Activated T-helper 2 cell treated with anti-CD3 and anti-CD28 coated beads, Interferon-gamma antibody, Interleukin-2, Interleukin-4, amounts not matched to agents 10 μg/mL and 5 μg/mL and 100 μg/mL, durations not matched to agents 14 hours and 24 hours and 36 hours (primary cell): Measurements from ENCODE around the gene DBET. TPM values are rescaled to one million over a fixed set of nuclear protein-coding genes. Genes with fewer than 3 reads are reported as not detected.
"Not testable (repeated sequence)": the region's sequence is repeated elsewhere in the genome, so short reads cannot be mapped to it uniquely, and the experiment has no call there.

ENCODE experiments used
- DNase-seq: peaks from one replicate; pipeline ENCODE4 v3.0.0; 2021; ENCODE audit warnings: low spot score
- H3K27ac Mint-ChIP-seq: one replicate; pipeline ENCODE4 v1.8.0; 2021; ENCODE audit warnings: mixed read lengths
- H3K27me3 Mint-ChIP-seq: one replicate; pipeline ENCODE4 v1.8.0; 2021; ENCODE audit warnings: low read depth, mixed read lengths
- H3K36me3 Mint-ChIP-seq: one replicate; pipeline ENCODE4 v1.8.0; 2021; ENCODE audit warnings: low read depth, mixed read lengths
- H3K4me1 Mint-ChIP-seq: one replicate; pipeline ENCODE4 v1.8.0; 2021; ENCODE audit warnings: low read depth, mixed read lengths
- H3K4me3 Mint-ChIP-seq: one replicate; pipeline ENCODE4 v1.8.0; 2021; ENCODE audit warnings: low read depth, mild to moderate bottlenecking, moderate library complexity, mixed read lengths
- H3K9me3 Mint-ChIP-seq: one replicate; pipeline ENCODE4 v1.8.0; 2021; ENCODE audit warnings: mixed read lengths
- intact Hi-C: fragments of 100-400 bp; cut with micrococcal nuclease; formaldehyde crosslinking; loops from one replicate; pipeline ENCODE4 v1.15.1; 2023
- total RNA-seq: library from RNA; stranded (reverse); gene quantifications from 2 replicates; pipeline ENCODE4 v1.2.3, GENCODE V29; 2022

Gene DBET
- total RNA-seq, 1 donor from 2014 or later = not detected

GRCh38 chr4:190099605-190100004 lies 35.3 kb downstream of the DBET start:
- H3K9me3 Mint-ChIP-seq, H3K27ac Mint-ChIP-seq, H3K4me1 Mint-ChIP-seq, H3K36me3 Mint-ChIP-seq, H3K27me3 Mint-ChIP-seq, DNase-seq, H3K4me3 Mint-ChIP-seq, intact Hi-C loops: not testable (repeated sequence)

GRCh38 chr4:190101525-190101924 lies 37.2 kb downstream of the DBET start:
- H3K4me3 Mint-ChIP-seq, H3K27ac Mint-ChIP-seq, DNase-seq, H3K36me3 Mint-ChIP-seq, H3K27me3 Mint-ChIP-seq, H3K9me3 Mint-ChIP-seq, intact Hi-C loops, H3K4me1 Mint-ChIP-seq: not testable (repeated sequence)

GRCh38 chr4:190106191-190106590 lies 41.9 kb downstream of the DBET start:
- intact Hi-C loops, H3K4me3 Mint-ChIP-seq, H3K36me3 Mint-ChIP-seq, H3K4me1 Mint-ChIP-seq, H3K27ac Mint-ChIP-seq, H3K27me3 Mint-ChIP-seq, H3K9me3 Mint-ChIP-seq, DNase-seq: not testable (repeated sequence)

GRCh38 chr4:190106611-190107480 lies 42.5 kb downstream of the DBET start:
- DNase-seq, intact Hi-C loops, H3K4me1 Mint-ChIP-seq, H3K4me3 Mint-ChIP-seq, H3K27me3 Mint-ChIP-seq, H3K36me3 Mint-ChIP-seq, H3K27ac Mint-ChIP-seq, H3K9me3 Mint-ChIP-seq: not testable (repeated sequence)

- H3K27me3 Mint-ChIP-seq, H3K4me1 Mint-ChIP-seq, DNase-seq, H3K9me3 Mint-ChIP-seq, intact Hi-C loops, H3K27ac Mint-ChIP-seq, H3K4me3 Mint-ChIP-seq, H3K36me3 Mint-ChIP-seq: not testable (repeated sequence)
Observed at GRCh38 chr4:190107766-190108485, 43.6 kb downstream of the DBET start.

GRCh38 chr4:190108756-190109155 lies 44.5 kb downstream of the DBET start:
- H3K27ac Mint-ChIP-seq, H3K9me3 Mint-ChIP-seq, DNase-seq, H3K27me3 Mint-ChIP-seq, intact Hi-C loops, H3K4me1 Mint-ChIP-seq, H3K4me3 Mint-ChIP-seq, H3K36me3 Mint-ChIP-seq: not testable (repeated sequence)

GRCh38 chr4:190109390-190110011 lies 45.2 kb downstream of the DBET start:
- H3K4me1 Mint-ChIP-seq, intact Hi-C loops, H3K27me3 Mint-ChIP-seq, H3K27ac Mint-ChIP-seq, DNase-seq, H3K36me3 Mint-ChIP-seq, H3K4me3 Mint-ChIP-seq, H3K9me3 Mint-ChIP-seq: not testable (repeated sequence)

GRCh38 chr4:190110033-190110432 lies 45.7 kb downstream of the DBET start:
- H3K27ac Mint-ChIP-seq, H3K9me3 Mint-ChIP-seq, DNase-seq, H3K4me1 Mint-ChIP-seq, H3K36me3 Mint-ChIP-seq, H3K4me3 Mint-ChIP-seq, intact Hi-C loops, H3K27me3 Mint-ChIP-seq: not testable (repeated sequence)

- H3K36me3 Mint-ChIP-seq, intact Hi-C loops, H3K4me3 Mint-ChIP-seq, H3K27ac Mint-ChIP-seq, DNase-seq, H3K27me3 Mint-ChIP-seq, H3K4me1 Mint-ChIP-seq, H3K9me3 Mint-ChIP-seq: not testable (repeated sequence)
Observed at GRCh38 chr4:190110570-190111295, 46.4 kb downstream of the DBET start.

GRCh38 chr4:190112879-190113278 lies 48.6 kb downstream of the DBET start:
- H3K9me3 Mint-ChIP-seq, H3K4me1 Mint-ChIP-seq, H3K4me3 Mint-ChIP-seq, H3K27me3 Mint-ChIP-seq, DNase-seq, intact Hi-C loops, H3K36me3 Mint-ChIP-seq, H3K27ac Mint-ChIP-seq: not testable (repeated sequence)

- H3K4me1 Mint-ChIP-seq, intact Hi-C loops, H3K36me3 Mint-ChIP-seq, H3K27ac Mint-ChIP-seq, H3K27me3 Mint-ChIP-seq, H3K9me3 Mint-ChIP-seq, DNase-seq, H3K4me3 Mint-ChIP-seq: not testable (repeated sequence)
Observed at GRCh38 chr4:190114991-190115390, 50.7 kb downstream of the DBET start.
